Right ventricle myocardium inferior (tissue), 1 donor: ENCODE results near the gene TMEM121. TPM values are rescaled to one million over a fixed set of nuclear protein-coding genes. Genes with fewer than 3 reads are reported as not detected.

Experiments used
- ATAC-seq: fragments of 200-7000 bp; cut with Tn5 transposase; one replicate; pipeline ENCODE4 v1.9.1; 2020; ENCODE audit warnings: mild to moderate bottlenecking, moderate library complexity
- DNase-seq: peaks from one replicate; pipeline ENCODE4 v3.0.0; 2021; ENCODE audit errors: missing footprints
- intact Hi-C: fragments of 100-400 bp; cut with DNase I; formaldehyde crosslinking; loops from one replicate; pipeline ENCODE4 v1.11.0; 2022
- total RNA-seq: library from RNA; stranded (reverse); fragmentation: NEBNext Ultra II Directional; extraction: Animal tissue kit (Norgen Biotek cat#: 25700); gene quantifications from one replicate; pipeline ENCODE4 v1.2.1, GENCODE V29; 2021
- donor health status: DM: no; HTN: yes; CAD: no; lungs with severe emphysema.

The TMEM121 gene
- total RNA-seq, 1 donor from 2014 or later = 3.4 TPM

DNA sequence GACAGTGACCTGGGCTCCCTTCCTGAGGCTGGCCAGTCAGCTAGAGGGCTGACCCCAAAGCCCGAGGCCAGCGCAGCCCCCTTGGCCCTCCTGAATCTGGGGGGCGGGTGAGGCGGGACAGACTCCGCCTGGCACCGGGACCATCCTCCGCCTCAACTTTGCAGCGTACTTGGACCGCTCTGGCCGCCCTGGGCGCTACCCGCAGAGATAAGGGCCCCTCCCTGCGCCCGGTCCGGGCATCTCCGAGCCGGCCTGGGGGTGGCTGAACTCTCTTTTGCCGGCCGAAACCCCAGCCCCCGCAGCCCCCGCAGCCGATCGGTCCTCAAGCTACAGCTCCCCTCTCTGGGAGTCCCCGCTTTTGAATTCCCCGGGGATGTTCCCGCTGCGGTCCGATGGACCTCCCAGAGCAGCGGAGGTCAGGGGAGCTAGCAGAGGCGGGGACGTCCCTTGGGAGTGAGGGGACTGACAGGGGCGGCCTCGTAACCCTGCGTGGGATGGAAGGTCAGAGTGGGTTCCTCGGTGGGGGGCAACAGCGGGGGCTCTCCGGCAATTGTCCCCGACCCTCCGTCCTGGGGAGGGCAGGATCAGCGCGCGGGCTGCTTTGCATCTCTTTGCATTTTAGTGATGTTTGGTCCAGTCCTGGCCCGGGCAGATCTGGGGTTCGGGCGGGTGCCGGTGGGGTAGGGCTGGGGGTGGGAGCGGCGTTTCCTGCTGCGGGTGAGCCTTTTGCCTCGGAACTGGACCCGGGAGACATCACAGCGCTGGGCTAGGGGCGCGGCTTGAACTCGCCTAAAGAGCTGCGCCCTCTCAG, 40.0 kb upstream of the TMEM121 start, which contains the start of gene CRIP1:
Gene CRIP1 (plus strand): TSS at position 724 of the 811 bp plus-strand sequence. CDS start 374 bp downstream, outside the sequence.
- peak; percentile 73 for DNase-seq
- intact Hi-C loops = no loop called here
- no peak for ATAC-seq

- DNase-seq = peak; percentile 90
- intact Hi-C loops = no loop called here
Measured at GRCh38 chr14:105486974-105487448, 39.4 kb upstream of the TMEM121 start.

DNA sequence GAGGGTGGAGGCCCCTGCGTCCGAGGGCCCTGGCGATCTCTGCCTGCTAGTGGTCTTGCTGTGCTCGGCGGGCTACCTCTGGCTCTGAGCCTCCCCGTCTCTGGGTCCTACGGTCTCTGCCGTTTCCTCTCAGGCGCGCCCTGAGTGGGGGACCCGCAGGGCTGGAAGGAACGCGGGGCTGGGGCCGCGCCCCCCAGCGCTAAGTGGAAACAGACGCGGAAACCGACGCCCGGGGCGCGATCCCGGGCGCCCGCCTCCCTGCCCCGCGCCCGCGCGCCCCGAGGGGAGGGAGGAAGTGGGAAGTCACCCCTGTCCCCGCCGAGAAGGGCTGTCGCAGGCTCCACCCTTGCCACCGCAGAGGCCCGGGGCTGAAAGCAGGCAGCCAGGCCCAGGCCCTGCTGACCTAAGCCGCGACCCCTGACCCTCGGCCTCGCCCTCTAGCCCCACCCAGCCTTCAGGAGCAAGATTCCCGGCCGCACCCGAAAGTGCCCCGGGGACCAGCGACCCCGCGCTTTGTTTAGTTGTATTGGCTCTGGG, 38.9 kb upstream of the TMEM121 start:
- ATAC-seq = no peak
- intact Hi-C loops = no loop called here
- peak; percentile 85 for DNase-seq

More at GRCh38 chr14:105486974-105487448, 39.4 kb upstream of the TMEM121 start:
- ATAC-seq = peak; percentile 2

DNA sequence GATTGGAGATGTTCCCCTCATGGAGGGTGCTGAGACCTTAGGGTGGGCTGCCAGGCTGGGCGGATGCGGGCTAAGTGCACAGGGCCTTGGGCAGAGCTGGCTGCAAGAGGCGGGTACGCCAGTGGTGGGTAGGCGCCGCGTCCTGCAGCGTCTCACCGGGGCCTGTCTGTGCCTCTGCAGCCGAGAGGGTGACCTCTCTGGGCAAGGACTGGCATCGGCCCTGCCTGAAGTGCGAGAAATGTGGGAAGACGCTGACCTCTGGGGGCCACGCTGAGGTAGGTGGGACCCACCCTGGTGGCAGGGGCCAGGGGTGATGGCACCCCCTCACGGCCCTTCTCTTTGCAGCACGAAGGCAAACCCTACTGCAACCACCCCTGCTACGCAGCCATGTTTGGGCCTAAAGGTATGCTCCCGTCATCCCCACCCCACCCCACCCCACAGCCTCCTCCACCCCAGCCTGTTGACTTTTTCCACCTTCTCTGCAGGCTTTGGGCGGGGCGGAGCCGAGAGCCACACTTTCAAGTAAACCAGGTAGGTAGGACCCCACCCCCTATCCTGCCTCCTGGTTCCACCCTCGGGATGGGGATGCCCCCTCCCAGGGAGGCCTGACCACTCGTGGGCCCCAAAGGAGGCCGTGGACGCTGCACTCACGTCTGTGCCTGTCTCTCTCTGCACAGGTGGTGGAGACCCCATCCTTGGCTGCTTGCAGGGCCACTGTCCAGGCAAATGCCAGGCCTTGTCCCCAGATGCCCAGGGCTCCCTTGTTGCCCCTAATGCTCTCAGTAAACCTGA, 38.2 kb upstream of the TMEM121 start:
- no peak for DNase-seq
- intact Hi-C loops = no loop called here
- no peak for ATAC-seq

DNA sequence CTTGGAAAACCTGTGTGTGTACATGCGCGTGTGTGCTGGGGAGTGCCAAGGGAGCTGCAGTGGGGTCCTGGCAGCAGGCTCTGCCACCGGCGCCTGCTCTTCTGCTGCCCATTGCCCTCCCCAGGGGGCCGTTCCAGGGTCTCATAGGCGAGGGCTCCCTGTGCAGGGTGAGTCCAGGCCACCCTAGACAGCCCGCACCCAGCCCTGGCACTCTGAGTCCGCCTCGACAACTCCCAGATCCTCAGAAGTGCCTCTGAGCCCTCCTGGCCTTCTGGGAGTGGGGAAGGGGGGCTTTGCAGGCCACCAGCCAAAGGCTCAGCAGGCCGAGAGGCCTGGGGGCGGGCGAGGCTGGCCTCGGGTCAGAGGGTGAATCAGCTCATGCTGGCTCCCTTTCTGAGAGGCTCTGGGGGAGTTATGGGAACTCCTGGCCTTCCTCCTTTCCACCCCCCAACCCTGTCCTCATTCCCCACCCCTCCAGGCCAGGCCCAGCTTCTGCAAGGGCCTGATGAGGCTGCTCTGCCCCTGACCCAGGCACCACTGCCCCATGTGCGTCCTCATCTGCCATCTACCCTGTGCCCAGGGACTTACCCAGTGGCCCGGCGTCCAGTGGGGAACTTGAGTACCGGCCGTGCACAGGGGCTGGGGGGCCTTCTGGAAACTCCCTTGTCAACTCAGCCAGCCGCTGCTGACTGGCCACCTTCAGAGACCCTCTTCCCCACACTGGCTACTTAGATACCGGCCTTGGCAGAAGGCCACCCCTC, 37.4 kb upstream of the TMEM121 start:
- intact Hi-C loops = loop anchor here (1.0 kb wide), 1 partner anchor 119 kb away; no protein-coding TSS in a partner anchor
- DNase-seq = peak; percentile 74
- ATAC-seq = no peak

DNA sequence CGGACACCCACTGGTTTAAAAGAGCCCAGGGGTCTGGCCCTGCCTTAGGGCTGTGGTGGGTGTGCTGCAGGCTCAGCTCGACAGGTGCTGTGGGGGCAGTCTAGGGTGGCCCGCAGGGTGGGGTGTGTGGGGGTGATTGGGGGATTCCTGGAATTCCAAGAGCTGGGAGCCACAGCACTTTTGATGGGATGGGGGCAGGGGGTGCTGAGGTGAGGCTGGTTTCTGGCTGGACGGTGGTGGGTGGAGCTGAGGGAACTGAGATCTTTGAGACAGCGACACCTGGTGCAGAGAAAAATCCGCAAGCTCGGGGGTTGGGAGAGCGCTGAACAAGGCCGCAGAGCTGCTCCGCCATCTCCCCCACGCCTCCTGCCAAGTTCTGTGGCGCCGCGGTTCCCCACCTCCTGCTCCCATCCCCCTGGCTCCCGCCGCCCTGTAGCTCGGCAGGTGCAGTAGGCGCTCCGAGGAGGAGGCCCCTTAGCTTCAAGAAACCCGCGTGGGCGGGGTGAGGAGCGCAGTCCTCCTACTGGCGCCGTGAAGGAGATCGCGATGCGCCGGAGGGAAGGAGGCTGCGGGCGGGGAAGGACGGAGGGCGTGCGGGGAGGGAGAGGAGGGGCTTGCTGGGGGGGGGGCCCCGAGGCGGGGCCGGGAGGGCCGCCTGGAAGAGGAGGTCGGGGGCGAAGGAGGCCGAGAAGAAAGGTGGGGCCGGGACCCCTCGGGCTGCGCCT, 36.7 kb upstream of the TMEM121 start:
- ATAC-seq = peak; percentile 21
- DNase-seq = peak; percentile 89
- intact Hi-C loops = loop anchor here (1.0 to 2.0 kb wide), 4 partner anchors 15 to 119 kb away; partner anchors contain the start of genes CRIP2 and TEX22

- intact Hi-C loops = loop anchor here (1.0 to 2.0 kb wide), 3 partner anchors 15 to 92 kb away; partner anchors contain the start of genes CRIP2 and TEX22
- ATAC-seq = no peak
- peak; percentile 80 for DNase-seq
Measured at GRCh38 chr14:105490267-105490571, 36.2 kb upstream of the TMEM121 start.

GRCh38 chr14:105490572-105491365, 35.6 kb upstream of the TMEM121 start, which contains the start of gene TEDC1:
Gene TEDC1 (plus strand): TSS chr14:105491246. CDS start chr14:105491376, 130 bp downstream.
- DNase-seq = peak; percentile 100
- intact Hi-C loops = loop anchor here (1.0 to 2.0 kb wide), 3 partner anchors 16 to 92 kb away; partner anchors contain the start of genes CRIP2 and TEX22
- peak; percentile 85 for ATAC-seq

DNA sequence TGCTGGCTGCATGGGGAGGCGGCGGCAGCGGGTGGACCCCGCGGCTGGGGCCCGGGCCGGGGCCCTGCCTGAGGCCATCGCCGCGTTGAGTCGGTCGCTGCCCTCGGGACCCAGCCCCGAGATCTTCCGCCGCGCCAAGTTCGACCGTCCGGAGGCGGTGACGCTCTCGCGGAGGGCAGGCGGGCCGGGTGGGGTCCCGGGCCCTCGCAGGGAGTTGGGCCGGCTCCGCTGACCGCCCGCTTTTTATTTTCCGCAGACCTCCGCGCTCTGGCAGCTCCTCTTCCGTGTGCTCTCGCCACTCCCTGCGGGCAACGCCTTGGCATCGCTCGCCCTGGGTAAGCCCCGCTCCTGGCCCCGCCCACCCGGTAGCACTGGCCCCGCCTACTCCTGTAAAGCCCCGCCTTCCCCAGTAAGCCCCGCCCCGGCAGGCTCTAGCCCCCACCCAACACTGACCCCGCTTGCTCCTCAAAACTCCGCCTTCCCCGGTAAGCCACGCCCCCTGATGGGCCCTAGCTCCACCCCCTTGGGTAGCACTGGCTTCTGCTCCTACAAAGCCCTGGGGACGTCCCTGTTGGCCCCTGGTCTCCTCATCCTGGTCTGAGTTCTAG, 34.9 kb upstream of the TMEM121 start:
- DNase-seq = peak; percentile 90
- intact Hi-C loops = loop anchor here (2.0 kb wide), 1 partner anchor 17 kb away; the partner anchor contains the start of gene CRIP2
- ATAC-seq = no peak

- intact Hi-C loops = no loop called here
- DNase-seq = peak; percentile 77
- no peak for ATAC-seq
Measured at GRCh38 chr14:105492031-105492970, 34.1 kb upstream of the TMEM121 start.

- intact Hi-C loops = no loop called here
- DNase-seq (peak; percentile 63), ATAC-seq (no peak)
Measured at GRCh38 chr14:105492971-105493871, 33.2 kb upstream of the TMEM121 start.

- DNase-seq (peak; percentile 48), ATAC-seq (no peak)
- intact Hi-C loops = loop anchor here (2.0 kb wide), 1 partner anchor 33 kb away; the partner anchor contains the start of gene TMEM121
Measured at GRCh38 chr14:105493921-105494605, 32.3 kb upstream of the TMEM121 start.

- peak; percentile 35 for DNase-seq
- intact Hi-C loops = loop anchor here (2.0 kb wide), 1 partner anchor 32 kb away; the partner anchor contains the start of gene TMEM121
- ATAC-seq = no peak
Measured at GRCh38 chr14:105494606-105494929, 31.8 kb upstream of the TMEM121 start.
